GM18868 (cell line): ENCODE measurements around the gene STAMBP.
"Not testable (repeated sequence)": the region's sequence is repeated elsewhere in the genome, so short reads cannot be mapped to it uniquely, and the experiment has no call there.

Experiments
- ATAC-seq: cut with Tn5 transposase; IDR thresholded peaks from one replicate; pipeline ENCODE4 v1.9.1; 2021; ENCODE audit warnings: mild to moderate bottlenecking, moderate library complexity; ENCODE audit not compliant: unreplicated experiment

The STAMBP gene

GRCh38 chr2:73885406-73885805 lies 56.6 kb downstream of the STAMBP start:
- ATAC-seq: no peak

GRCh38 chr2:73886357-73886756 lies 57.6 kb downstream of the STAMBP start:
- ATAC-seq: no peak

- not testable (repeated sequence) for ATAC-seq
These were observed 59.0 kb downstream of the STAMBP start for GRCh38 chr2:73887596-73888353.

GRCh38 chr2:73888388-73888787 lies 59.6 kb downstream of the STAMBP start:
- ATAC-seq: no peak

GRCh38 chr2:73889206-73889605 lies 60.4 kb downstream of the STAMBP start:
- no peak for ATAC-seq

- ATAC-seq: no peak
These were observed 61.7 kb downstream of the STAMBP start for GRCh38 chr2:73890301-73891092.

- no peak for ATAC-seq
These were observed 62.6 kb downstream of the STAMBP start for GRCh38 chr2:73891276-73891901.

GRCh38 chr2:73892631-73893329 lies 64.0 kb downstream of the STAMBP start, which contains the start of gene ACTG2:
Gene ACTG2 (plus strand): TSS chr2:73893008. CDS start chr2:73901312, 8,304 bp downstream.
- ATAC-seq: no peak

- no peak for ATAC-seq
These were observed 65.2 kb downstream of the STAMBP start for GRCh38 chr2:73893764-73894474.

GRCh38 chr2:73894475-73894850 lies 65.7 kb downstream of the STAMBP start:
- ATAC-seq: no peak

- no peak for ATAC-seq
These were observed 66.1 kb downstream of the STAMBP start for GRCh38 chr2:73894877-73895276.

- ATAC-seq: no peak
These were observed 66.7 kb downstream of the STAMBP start for GRCh38 chr2:73895473-73895872.

- ATAC-seq: peak; percentile 91
These were observed 67.8 kb downstream of the STAMBP start for GRCh38 chr2:73896362-73897239.

GRCh38 chr2:73897240-73897583 lies 68.5 kb downstream of the STAMBP start:
- ATAC-seq: no peak

GRCh38 chr2:73897934-73898333 lies 69.2 kb downstream of the STAMBP start:
- ATAC-seq: no peak

- ATAC-seq: no peak
These were observed 71.1 kb downstream of the STAMBP start for GRCh38 chr2:73899801-73900336.

- ATAC-seq: no peak
These were observed 72.4 kb downstream of the STAMBP start for GRCh38 chr2:73901143-73901542.

GRCh38 chr2:73902284-73902683 lies 73.5 kb downstream of the STAMBP start:
- ATAC-seq: no peak

GRCh38 chr2:73903313-73903712 lies 74.6 kb downstream of the STAMBP start:
- no peak for ATAC-seq
